NCI-H1694 treated with DMSO at 0.1 percent for 48 hours (cell line): ENCODE results near the gene TUBB6.

Source experiments
- DNase-seq: peaks from one replicate; lab custom pipeline; 2025; lab: John Stamatoyannopoulos, UW

TUBB6 gene

GRCh38 chr18:12314591-12315305, 6.7 kb downstream of the TUBB6 start:
- DNase-seq: no peak

- DNase-seq: no peak
These were observed 7.4 kb downstream of the TUBB6 start for GRCh38 chr18:12315490-12315889.

DNA sequence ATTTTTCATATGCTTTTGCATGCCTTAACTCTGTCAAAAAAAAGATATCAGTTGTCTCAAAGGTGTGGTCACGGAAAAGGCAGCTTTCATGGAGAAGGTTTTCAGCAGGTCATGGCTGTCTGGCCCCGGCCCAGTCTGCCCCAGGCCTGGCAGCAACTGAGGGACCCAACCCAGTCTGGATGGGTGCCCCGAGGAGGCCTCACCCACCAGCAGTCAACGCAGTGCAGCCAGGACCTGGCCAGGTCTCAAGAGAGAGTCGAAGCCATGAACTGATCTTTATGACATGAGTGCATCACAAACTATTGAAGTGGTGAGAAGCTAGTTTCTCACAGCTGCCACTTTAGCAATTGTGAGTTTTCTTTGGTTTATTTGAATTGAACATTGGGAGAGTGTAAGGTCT, 7.9 kb downstream of the TUBB6 start:
- DNase-seq: no peak

DNA sequence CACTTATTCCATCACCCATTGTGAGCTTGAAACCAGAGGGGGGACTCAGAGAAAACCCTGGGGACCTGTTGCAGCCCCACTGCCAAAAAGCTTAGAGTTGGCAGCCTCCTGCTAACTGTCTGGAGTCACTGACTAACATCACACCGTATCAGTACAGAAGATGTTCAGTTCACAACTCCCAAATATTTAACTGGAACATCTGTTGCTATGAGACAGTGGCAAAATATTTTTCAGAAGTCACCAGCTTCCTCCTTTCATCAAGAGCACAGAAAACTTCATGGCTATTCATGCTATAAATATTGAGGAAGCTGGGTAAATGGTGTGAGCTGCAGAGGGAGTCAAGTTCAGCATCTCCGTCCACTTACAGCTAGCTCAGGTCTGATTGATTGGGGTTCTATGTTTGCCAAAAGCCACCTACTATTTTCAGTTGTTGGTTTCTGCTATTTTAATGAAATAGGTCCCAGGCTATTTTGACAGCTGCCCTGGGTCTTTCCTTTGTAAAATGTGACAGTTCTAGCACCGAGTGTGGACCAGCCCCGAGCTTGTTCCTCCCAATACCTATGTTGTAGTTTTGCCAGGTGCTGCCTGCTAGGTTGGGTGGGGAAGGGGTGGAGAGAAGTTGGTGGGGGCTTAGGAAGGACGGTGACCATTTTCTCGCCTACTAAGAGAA, 9.8 kb downstream of the TUBB6 start:
- DNase-seq: no peak

DNA sequence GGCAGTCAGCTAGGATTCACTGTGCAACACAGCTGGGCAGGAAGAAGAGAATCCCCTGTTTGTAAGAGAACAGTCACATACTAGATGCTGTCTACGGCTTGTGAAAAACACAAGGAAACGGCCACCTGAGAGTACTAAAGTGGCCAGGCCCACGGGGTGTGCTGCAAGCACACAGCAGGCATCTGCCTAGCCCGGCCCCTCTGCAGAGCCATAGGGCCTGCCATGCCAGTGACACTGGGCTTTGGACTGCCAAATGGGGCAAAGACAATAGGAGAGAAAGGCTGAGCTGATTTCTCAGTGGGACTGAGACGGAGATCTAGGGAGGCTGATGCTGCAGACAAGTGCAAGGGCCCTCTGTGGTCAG, 10.3 kb downstream of the TUBB6 start:
- DNase-seq: no peak

DNA sequence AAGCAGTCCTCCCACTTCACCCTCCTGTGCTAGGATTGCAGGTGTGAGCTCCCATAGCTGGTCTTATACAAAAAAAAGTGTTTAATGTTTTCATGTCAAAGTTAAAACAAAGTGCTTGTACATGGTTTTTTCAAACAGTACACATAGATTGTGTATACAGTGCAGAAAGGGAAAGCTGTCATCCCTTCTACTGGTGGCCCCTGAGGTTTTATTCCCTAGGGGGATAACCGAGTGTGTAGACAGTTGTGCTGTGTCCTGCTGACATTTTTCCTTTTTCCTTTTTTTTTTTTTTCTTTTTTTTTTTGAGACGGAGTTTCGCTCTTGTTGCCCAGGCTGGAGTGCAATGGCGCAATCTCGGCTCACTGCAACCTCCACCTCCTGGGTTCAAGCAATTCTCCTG, 10.8 kb downstream of the TUBB6 start:
- DNase-seq: no peak

GRCh38 chr18:12321333-12321732, 13.3 kb downstream of the TUBB6 start:
- no peak for DNase-seq

GRCh38 chr18:12324991-12325725, 17.1 kb downstream of the TUBB6 start:
- DNase-seq: no peak

DNA sequence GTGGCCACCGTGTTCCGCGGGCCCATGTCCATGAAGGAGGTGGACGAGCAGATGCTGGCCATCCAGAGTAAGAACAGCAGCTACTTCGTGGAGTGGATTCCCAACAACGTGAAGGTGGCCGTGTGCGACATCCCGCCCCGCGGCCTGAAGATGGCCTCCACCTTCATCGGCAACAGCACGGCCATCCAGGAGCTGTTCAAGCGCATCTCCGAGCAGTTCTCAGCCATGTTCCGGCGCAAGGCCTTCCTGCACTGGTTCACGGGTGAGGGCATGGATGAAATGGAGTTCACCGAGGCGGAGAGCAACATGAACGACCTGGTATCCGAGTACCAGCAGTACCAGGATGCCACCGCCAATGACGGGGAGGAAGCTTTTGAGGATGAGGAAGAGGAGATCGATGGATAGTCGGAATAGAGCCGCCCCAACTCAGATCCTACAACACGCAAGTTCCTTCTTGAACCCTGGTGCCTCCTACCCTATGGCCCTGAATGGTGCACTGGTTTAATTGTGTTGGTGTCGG, 17.7 kb downstream of the TUBB6 start:
- DNase-seq: no peak

- DNase-seq: no peak
These were observed 18.8 kb downstream of the TUBB6 start for GRCh38 chr18:12326711-12327460.

DNA sequence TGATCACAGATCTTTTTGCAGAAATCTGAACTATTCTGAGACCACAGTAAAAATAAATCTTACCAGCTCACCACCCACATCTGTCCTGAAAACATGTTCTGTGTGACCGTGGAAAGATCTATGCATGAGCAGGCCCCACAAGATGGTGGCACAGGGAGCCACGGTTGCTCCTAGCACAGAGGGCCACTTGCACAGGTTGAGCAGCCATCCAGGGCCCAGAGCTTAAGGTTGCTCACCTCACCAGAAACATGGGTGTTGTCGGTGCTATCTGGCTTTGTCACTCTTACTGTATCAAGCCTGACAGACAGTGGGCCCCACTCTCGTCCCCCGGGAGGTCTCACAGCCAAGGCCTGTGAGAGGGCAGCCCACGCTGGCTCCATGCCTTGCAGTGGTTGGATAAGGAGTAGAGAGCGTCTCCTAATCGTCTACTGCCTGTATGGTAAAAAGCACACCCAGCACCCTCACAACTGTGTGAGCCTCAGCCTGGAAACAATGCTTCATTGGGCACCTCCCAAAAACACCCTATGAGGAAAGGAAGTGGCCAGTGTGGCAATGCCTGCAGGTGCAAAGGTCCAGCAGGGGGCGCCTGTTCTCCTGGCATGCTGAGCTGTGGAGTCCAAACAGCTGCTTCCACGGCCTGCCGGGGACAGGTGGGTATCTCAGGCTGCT, 19.6 kb downstream of the TUBB6 start:
- DNase-seq: peak; percentile 22

DNA sequence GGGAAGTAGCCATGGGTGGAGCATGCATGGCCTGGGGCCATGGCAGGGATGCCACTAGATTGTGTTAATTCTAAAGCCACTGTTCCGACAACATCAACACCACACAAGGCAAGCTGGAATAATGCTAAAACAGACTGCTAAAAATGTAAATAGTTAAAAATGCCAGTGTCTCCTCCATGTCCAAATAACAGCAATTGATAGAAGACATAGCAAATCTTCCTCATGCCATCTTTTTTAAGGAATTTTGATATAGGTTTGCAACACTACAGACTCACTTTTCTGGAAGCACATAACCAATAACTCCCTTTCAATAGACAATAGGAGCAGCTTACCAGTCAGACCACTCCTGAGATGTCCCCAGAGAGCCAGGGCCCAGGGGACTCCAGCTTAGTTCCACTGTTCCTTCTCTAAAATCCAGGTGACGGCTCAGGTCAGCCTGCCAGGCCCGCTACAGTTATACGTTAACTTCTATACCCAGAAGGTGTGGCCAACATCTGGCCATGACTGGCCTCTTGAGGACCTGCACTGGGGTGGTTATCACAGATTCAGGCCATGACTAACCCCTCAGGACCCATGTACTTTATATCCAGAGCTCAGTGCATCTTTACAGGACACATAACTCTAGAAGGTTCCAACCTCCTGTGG, 20.3 kb downstream of the TUBB6 start:
- DNase-seq: no peak

GRCh38 chr18:12329125-12329698, 21.2 kb downstream of the TUBB6 start:
- DNase-seq: no peak

GRCh38 chr18:12330766-12331165, 22.7 kb downstream of the TUBB6 start:
- no peak for DNase-seq

- no peak for DNase-seq
These were observed 25.7 kb downstream of the TUBB6 start for GRCh38 chr18:12333506-12334290.

GRCh38 chr18:12334366-12334808, 26.3 kb downstream of the TUBB6 start:
- no peak for DNase-seq

DNA sequence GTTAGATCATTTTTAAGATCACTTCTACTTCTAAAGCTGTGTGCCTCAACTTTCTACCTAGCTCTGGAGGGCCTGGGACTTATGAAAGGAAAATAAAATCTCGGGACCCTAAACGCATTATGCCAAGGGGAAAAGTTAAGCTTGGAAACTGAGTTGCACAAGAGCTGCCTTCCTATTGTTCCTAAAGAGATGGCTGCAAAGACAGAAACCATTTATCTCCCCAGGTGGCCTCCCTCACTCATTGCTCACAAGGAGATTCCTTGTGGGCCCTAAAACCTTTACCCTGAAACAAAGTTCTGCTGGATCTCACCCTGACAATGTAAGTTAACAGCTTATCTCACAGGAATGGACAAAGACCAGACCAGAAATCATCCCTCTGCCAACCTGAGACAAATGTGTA, 26.8 kb downstream of the TUBB6 start:
- no peak for DNase-seq

DNA sequence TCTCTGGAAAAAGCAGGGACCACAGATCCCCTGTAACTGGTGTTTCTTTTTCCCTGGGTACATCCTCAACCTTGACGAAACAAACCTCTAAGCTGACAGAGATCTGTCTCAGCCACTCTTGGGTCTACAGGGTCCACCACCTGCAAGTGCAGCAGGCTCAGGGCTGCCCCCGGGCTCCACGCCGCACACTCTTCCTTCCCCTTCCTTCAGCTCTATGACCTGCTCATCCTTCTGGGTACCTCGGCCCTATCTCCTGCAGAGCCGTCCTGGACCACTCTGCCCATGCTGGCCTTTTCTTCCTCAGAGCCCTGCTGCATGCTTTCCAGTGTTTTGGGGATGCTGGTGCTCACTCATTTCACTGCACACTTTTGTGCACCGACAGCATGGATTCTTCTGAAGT, 27.5 kb downstream of the TUBB6 start:
- no peak for DNase-seq

GRCh38 chr18:12336171-12336613, 28.2 kb downstream of the TUBB6 start:
- no peak for DNase-seq

DNA sequence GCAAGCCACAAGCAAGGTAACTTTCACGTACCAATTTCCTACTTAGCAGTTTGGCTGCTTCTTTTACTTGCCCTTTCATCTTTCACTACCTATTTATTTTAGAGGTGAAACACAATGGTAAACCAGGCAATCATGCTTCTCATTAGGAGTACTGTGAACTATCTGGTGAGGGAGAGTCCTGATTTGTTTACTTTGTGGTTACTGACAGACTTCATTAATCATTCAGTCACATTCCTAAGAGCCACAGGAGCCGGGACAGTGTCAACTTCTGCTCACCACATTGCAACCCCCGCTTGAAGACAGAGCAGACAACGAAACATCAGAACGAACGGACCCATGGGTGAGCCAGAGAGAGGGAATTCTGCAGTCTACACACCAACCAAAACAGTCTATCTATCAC, 28.8 kb downstream of the TUBB6 start:
- DNase-seq: no peak
